ENCODE measurements around the gene UCHL1.
"Not testable (repeated sequence)": the region's sequence is repeated elsewhere in the genome, so short reads cannot be mapped to it uniquely, and the experiment has no call there.

Gene UCHL1

DNA sequence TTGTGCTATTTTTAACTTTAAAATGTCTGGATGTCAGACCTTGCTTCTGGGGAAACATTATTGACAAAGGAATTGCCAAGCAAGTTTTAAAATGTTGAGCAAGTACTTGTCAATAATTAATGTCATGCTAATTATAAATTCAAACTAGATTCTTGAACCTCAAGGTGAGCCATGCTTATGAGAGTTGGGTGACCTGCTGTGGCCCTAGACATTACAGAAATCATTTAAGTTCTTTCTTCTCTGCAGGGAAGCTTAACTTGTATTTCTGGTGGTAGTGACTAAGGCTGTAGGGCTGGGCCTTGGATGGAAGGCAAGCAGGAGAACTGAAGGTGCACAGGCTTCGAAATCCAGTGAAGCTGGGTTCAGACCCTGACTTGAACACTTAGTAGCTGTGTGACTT, 14.8 kb upstream of the UCHL1 start:
- no peak for FAIRE-seq

DNA sequence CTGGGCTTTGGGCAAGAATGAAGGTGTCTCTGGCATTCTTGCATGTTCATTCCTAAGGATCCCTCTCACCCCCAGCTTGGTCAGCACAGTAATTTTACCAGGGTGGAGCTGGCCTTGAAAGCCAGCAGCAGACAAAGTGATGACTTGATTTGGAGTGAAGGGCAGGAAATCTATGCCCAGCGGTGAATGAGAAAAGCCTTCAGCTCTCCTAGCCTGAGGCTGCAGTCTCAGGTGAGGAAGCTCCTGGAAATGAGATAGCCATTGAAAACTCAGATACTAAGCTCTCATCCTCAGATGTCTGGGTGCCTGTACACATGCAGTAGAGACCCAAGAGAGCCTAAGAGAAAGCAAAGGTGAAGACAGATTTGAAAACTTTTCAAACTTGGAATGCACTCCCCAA, 10.7 kb upstream of the UCHL1 start:
- no peak for FAIRE-seq

DNA sequence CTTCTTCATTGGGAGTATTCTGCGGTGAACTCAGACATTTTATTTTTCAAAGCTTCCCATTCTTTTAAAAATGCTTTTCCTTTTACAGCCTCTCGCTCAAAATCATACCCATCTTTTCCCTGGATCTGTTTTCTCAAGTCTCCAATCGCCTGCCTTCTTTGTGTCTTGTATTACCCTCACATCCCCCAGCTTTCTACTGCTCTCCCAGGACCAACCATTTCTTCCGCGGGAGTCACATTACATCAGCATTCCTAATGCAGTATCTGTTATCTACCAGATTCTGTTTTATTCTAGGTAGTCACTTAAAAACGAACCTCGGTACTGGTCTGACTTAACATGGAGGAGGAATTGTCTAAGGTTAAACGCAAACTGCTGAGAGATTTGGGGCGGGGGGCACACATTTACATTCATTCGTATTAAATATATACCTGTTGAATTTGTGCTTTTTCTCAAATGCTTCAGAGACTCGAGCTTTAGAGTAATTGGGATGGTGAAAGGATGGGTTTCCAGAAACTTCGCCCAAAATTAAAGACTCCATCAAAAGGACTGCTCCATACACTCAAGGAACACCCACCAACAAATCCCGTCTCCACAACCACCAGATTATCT, 493 bp upstream of the UCHL1 start:
- FAIRE-seq = no peak

DNA sequence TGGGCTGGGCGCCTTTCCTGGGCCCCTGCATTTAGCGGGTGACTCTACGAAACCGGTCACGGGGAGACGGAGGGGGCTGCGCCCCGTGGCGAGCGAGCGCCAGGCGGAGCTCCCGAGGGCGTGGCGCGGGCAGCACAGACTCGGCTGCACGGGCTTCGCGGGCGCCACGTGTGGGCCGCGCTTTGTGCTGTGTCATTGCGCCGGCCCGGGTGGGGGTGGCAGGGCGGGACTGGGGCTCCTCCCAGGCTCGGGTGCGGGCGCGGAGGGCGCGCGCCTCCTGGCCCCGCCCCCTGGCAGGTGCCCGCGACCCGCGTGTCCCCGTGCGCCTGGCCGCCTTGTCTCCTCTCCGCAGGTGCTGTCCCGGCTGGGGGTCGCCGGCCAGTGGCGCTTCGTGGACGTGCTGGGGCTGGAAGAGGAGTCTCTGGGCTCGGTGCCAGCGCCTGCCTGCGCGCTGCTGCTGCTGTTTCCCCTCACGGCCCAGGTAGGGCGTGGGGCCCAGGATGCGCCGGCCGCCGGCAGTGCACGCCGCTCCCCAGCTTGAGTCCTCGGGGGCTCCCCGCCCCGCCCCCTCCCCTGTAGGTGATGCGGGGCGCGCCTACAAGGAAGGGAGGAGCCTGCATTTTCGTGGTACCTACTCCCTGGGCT, 651 bp downstream of the UCHL1 start:
- FAIRE-seq = no peak

DNA sequence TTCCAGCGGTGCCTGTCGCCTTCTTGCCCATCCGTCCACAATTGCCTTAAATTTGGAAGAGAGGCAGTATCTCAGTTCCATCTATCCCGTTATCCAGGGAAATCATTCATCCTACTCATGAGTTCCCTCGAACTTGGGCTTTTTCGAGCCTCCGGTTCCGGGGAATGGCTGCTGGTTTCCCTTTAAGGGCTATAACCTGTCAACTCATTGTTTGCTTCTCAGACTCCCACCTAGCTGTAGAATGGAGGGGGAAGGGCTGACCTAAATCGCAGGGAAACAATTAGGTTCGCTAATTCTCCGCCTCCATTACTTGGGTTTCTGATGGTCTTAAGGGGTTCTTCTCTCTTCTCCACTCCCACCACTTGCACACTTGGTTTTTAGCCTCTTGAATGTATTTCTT, 1.2 kb downstream of the UCHL1 start:
- no peak for FAIRE-seq

DNA sequence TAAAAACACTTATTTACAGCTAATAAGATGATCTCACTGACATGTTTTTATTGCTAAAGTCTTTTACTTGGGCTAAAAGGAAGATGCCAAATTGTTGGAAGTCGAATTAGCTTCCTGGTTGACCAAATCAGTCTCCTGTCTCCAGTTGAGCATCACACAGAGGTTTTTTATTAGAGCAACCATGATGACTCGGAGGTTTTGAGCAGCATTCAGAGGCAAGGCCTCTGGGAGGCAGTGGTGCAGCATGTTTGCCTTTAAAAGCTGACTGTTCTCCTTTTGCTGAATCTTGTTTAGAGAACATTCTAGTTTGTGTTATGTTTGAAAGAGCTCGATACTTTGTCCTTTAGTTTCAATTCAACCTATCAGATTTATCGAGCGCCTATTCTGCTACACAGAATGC, 2.1 kb downstream of the UCHL1 start:
- FAIRE-seq = no peak

DNA sequence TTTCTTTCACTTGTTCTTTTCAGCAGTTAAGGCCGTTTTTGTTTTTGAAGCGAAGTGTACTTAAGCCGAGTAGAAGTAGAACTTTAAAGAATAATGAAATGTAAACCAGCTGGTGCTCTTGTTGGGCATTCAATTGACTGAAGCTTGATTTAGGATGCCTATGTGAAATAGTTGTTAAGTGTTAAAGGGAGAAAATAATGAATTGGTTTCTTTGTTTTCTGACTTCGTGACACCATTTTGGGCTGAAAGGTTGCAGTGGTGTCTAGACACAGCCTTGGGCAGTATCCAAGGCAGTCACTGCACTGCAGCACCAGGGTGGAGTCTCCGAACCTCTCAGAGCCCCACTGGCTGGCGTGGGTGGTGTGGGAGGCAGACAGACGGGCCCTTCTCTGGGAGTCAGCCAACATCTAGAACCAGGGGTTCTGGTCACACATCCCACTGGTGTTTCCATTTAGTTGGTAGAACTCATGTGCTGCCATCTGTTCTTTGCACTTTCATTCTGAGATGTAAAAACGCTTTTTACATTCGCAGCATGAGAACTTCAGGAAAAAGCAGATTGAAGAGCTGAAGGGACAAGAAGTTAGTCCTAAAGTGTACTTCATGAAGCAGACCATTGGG, 3.5 kb downstream of the UCHL1 start:
- FAIRE-seq = no peak

DNA sequence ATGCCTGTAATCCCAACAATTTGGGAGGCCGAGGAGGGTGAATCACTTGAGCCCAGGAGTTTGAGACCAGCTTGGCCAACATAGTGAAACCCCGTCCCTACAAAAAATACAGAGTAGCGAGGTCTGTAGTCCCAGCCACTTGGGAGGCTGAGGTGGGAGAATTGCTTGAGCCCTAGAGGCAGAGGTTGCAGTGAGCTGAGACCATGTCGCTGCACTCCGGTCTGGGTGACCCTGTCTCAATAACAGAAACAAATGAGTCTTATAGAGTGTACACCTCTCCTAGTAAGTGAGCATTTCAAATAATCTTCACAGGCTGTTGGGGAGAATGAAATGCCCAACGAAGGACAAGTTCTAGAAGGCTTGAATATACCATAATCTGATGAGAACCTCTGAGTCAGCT, 5.5 kb downstream of the UCHL1 start:
- no peak for FAIRE-seq

DNA sequence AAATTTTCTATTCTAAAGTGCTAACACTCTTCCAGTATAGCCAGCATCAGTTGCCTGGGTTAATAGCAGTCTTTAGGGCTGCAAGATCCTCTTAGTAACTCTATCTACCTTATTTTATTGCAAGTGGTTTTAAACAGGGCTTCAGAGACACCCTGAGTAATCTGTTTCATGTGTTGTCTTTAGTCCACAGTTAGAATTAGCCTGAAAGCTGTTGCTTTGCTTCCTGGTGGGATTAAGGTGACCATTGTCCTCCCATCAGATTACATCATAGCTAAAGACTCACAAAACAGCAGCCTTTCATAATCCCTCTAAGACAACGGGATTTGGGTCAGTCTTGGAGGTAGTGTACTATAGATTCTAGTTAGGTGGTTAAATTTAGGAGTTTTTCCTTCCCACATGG, 7.5 kb downstream of the UCHL1 start:
- no peak for FAIRE-seq

DNA sequence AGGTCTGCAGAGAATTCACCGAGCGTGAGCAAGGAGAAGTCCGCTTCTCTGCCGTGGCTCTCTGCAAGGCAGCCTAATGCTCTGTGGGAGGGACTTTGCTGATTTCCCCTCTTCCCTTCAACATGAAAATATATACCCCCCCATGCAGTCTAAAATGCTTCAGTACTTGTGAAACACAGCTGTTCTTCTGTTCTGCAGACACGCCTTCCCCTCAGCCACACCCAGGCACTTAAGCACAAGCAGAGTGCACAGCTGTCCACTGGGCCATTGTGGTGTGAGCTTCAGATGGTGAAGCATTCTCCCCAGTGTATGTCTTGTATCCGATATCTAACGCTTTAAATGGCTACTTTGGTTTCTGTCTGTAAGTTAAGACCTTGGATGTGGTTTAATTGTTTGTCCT, 11.3 kb downstream of the UCHL1 start:
- FAIRE-seq = no peak

DNA sequence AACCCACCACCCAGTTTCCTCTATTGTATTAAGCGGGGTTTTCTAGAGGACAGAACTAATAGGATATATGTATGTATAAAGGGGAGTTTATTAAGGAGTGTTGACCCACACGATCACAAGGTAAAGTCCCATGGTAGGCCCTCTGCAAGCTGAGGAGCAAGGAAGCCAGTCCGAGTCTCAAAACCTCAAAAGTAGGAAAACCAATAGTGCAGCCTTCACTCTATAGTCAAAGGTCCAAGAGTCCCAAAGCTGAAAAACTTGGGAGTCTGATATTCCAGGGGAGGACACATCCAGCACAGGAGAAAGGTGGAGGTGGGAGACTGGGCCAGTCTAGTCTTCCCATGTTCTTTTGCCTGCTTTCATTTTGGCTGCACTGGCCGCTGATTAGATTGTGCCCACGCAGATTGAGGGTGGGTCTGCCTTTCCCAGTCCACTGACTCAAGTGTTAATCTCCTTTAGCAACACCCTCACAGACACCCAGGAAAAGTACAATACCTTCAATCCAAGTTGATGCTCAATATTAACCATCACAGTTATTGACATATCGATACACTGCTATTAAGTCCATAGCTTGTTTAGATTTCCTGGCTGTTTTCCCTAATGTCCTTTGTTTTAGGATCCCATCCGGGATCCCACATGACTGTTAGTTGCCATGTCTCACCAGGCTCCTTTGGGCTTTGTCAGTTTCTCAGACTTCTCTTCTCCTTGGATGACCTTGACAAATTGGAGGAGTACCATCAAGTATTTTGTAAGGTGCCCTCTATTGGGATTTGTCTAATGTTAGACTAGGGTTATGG, 12.2 kb downstream of the UCHL1 start:
- no peak for FAIRE-seq

DNA sequence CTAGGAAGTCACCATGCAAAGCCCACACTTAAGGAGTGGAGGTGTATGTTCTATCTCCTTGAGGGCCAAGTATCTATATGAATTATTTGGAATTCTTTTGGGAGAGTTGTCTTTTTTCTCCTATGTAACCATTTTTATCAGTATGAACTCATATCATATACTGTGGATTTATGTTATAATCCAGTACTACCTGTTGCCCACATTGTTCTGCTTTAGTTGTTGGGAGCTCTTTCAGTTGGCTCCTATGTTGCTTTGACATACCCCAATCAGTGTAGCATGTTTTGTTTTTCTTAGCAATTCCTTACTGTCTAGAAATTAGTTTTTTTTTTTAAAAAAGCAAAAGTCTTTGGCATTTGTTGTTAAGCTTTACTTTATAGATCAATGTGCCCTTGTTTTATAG, 13.0 kb downstream of the UCHL1 start:
- peak; percentile 67 for FAIRE-seq

DNA sequence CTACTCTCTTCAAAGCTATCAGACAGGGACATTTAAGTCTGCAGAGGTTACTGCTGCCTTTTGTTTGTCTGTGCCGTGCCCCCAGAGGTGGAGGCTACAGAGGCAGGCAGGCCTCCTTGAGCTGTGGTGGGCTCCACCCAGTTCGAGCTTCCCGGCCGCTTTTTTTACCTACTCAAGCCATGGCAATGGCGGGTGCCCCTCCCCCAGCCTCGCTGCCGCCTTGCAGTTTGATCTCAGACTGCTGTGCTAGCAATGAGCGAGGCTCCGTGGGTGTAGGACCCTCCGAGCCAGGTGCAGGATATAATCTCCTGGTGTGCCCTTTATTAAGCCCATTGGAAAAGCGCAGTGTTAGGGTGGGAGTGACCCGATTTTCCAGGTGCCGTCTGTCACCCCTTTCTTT, 19.2 kb downstream of the UCHL1 start:
- not testable (repeated sequence) for FAIRE-seq

DNA sequence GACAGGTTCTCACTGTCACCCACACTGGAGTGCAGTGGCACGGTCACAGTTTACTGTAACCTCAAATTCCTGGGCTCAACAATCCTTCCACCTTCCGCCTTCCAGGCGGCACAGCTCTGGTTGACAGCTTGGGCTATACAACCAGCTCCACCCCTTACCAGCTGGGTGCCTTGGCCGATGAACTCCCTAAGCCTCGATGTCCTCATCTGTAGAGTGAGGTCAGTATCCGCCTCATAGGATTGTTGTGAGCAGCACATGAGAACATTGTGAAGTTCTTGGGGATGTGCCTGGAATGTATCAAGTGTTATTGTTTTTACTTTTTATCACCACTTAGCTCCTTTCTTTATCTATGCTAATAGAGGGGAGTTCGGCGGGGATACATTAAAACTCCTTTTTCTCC, 23.3 kb downstream of the UCHL1 start:
- FAIRE-seq = no peak

DNA sequence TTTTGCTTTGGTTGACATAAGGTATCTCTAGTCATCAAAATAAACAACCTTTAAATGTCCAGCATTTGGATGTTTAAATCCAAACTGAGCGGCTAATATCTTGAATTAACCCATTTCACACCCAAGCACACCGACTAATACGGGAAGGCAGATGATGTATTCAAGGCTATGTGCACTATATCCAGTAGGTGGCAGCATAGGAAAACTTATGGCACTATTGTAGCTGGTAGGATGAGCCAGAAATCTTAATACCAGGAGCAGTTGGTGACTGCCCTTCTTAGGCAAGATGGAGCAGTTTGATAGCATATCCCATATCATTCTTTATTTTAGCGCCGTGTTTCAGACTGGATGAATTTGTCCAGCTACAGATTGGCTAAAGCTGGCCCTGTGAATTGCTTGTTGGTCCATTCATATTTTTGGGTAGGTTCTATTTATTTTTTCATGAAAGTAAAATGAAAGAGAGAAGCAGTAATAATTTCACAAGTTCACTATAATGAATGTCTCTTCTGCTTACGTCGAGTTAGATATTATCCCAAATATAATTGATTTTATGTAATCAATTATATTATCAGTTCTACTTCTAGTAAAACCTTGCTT, 24.4 kb downstream of the UCHL1 start:
- FAIRE-seq = peak; percentile 97

DNA sequence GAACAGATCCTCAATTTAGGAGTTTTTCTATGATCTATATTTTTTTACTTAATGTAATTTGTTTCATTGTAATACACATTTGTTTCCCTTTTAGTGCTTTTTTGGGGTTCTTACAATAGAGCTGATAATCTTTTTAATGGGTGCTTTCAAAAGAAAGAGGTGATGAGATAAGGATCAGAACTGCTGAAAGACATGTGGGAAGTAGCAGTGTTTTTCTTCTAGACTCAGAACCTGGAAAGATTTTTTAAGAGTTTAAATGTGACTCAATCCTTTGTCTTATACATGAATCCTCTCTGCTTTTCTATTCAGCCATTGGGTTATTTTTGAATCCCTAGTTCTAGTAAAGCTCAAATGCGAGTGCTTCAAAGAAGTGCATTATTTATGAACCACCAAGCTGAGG, 25.6 kb downstream of the UCHL1 start:
- no peak for FAIRE-seq

DNA sequence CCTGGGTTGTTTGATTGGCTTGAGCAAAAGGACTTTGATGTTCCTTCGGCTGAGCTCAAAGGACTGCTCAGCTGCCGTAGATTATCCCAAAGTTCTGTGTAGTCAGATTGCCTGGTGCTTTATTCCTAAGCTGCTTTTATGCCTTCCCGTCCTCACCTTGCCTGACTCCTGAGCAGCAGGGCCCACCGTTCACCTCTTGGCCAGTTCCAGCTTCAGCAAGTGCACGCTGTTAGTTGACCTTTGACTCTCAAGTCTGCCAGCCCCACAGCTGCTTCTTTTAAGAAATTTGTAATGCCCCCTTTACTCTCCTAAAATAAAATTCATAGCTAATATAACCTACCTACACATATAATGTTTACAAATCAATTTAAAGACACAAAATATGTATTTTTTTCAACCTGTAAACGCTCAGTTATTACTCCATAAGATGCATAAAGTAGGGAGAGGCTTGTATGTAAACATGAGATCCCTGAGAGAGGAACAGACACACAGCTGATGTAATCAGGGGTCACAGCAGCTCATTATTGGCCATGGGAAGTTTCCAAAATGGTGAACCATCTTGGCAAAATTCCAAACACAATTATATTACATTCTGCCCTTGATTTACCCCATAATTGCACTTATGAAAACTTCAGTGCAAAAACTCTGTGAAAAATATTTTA, 28.6 kb downstream of the UCHL1 start:
- FAIRE-seq = no peak

DNA sequence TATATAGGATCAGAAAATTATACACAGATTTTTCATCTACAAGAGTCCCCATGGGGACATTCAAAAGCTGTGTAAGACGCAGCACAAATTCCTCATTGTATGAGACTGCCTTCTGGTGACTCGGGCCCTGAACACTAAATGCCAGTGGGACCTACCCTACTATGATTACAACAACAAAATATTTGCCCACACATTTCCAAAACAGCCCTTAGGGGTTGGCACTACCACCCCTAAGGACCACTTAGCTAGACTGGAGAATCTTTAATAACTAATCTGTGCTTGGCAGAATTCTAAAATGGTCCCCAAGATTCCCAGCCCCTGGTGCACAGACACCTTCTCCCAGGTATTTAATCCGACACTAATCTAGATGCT, 29.1 kb downstream of the UCHL1 start:
- no peak for FAIRE-seq

DNA sequence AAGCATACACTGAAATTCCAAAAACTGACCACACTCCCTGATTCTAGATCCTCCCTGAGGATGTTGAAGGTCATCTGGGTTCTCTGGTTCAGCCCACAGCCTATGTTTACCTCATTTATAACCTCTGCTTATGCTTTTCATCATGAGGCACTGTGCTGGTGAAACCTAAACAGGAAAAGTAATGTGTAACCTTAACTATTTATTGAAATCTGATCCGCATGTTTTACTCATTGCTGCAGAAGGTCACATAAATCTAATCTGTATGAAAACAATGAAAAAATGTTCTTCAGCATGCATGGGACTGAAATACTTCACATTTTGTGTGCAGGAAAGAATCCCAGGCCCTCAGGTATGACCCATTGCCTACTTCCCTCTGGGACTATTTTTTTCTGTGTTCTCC, 30.3 kb downstream of the UCHL1 start:
- FAIRE-seq = no peak

DNA sequence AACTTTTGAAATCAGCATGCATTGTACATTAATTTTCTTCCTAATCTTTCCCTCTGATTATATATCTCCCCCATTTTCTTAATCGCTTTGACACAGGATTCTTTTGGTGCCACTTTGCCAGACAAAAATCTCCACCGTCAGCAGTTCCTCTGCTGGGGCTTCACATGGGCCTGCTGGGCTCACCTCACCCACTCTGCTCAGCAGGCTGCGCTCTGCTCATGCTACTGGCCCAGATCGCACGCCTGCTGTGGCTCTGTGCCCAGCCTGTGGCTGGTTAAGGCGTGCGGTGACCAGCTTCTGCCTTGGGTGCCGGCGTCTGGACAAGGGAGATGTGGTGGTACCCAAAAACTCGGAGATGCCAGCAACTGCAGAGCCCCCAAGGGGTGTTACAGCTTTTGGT, 31.1 kb downstream of the UCHL1 start:
- no peak for FAIRE-seq

DNA sequence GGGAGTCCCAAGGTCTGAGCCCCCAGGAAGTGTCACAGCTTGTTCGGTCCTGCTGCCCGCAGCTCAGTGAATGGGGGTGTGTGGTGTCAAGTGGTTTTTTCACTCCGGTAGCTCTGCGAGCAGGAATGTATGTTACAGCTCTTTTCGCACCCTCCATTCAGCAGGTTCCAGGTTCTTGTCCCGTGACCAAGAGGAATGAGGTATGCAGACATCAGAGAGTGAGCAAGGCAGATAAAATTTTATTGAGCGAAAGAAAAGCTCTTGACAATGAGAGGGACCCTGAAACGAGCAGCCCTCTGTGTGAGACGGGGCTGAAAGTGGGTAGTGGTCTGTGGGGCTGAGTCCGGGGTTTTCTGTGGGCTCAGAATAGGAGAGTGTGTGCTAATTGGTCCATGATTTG, 31.5 kb downstream of the UCHL1 start:
- FAIRE-seq = no peak

DNA sequence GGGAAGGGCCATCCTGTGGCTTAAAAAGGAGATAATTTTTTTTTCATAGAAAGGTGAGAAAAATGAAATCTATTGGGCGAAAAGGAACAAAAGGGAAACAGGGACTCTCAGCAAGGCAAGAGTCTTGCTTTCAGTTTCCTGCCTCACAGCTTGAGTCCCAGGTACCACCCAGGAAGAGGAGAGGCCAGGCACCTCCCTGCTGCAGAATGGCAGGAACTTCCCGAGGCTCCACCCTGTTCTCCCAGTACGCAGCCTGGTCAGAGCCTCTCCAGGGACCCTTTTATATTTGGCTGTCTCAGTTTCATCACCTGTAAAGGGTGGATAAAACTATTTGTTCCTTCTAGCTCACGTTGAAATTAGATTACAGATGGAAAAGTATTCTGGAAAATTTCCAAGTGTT, 33.8 kb downstream of the UCHL1 start:
- FAIRE-seq = no peak

DNA sequence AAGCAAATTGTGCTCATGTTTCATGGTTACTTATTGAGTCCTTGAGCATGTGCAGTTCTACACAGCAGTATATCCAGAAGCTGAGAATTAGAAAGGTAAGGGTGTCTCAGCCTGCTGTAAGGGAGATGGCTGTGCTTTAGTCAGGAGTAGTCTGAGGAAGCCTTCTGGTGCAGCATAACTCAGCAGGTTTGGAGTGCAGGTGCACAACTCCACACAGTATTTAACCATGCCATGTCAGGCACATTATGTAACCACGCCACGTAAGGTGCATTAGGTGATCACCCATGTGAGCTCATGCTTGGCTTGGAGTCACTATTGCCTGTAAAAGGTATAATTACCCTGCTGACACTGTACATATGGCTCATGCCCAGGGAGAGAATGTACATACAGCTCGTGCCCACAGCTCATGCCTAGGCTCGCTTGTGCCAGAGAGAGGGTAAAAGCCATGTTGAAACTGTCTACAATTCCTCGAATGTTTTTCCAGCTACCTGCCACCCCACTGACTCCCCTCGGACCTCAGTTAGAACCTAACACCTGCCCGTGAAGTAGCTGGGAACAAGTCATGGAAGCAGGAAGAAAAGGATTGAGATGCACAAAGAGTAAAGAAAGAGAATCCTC, 37.8 kb downstream of the UCHL1 start:
- no peak for FAIRE-seq

Measured in G401.6 (cell line).